VCaP (cell line): ENCODE measurements around the gene IGFL3.
"Not testable (repeated sequence)": the region's sequence is repeated elsewhere in the genome, so short reads cannot be mapped to it uniquely, and the experiment has no call there.

Experiments used
- H3K27ac ChIP-seq: fragments of 450-650 bp; 2 replicates; pipeline ENCODE4 v1.5.1; 2017
- TF ChIP-seq, protein P1 (sequence below): fragments of 450-650 bp; conservative IDR thresholded peaks from 2 replicates; pipeline ENCODE4 v1.5.1; 2017; ENCODE audit warnings: mild to moderate bottlenecking, moderate library complexity

Gene IGFL3

GRCh38 chr19:46124638-46125115, at the start of gene IGFL3:
TSS of gene IGFL3 (minus strand) at chr19:46124688. CDS start at chr19:46124649, 39 bp downstream.
- TF ChIP-seq, protein P1, sequence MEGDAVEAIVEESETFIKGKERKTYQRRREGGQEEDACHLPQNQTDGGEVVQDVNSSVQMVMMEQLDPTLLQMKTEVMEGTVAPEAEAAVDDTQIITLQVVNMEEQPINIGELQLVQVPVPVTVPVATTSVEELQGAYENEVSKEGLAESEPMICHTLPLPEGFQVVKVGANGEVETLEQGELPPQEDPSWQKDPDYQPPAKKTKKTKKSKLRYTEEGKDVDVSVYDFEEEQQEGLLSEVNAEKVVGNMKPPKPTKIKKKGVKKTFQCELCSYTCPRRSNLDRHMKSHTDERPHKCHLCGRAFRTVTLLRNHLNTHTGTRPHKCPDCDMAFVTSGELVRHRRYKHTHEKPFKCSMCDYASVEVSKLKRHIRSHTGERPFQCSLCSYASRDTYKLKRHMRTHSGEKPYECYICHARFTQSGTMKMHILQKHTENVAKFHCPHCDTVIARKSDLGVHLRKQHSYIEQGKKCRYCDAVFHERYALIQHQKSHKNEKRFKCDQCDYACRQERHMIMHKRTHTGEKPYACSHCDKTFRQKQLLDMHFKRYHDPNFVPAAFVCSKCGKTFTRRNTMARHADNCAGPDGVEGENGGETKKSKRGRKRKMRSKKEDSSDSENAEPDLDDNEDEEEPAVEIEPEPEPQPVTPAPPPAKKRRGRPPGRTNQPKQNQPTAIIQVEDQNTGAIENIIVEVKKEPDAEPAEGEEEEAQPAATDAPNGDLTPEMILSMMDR, result no peak

DNA sequence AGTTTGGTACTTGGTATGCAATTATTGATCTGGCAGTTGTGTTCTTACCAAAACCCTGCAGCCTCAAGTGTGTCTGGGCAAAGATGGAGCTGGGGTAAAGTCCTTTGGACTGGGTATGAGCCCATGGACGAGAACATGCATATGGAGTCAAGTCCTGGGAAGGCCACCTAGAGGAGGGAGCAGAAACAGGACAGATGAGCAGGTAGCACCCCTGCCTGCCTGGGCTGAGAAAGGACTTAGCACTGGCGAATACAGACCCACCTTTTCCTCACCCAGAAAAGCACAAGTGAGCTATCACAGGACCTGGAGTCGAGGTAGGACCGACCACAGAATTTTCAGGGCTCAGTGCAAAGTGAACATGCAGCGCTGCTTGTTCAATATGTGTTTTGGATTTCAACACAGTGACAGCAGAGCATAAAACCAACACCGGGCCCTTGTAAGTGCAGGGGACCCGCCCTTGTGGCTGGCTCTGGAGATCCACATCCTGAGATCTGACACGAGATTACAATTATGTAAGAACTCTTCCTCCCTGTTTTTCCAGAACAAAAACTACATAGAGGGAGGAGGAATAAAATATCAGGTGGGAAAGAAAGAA, 49.5 kb upstream of the IGFL3 start:
- TF ChIP-seq, protein P1, result no peak
- no peak overlapping the region for H3K27ac ChIP-seq

More at GRCh38 chr19:46124638-46125115, at the start of gene IGFL3:
- no peak within 1 kb of the TSS for H3K27ac ChIP-seq

GRCh38 chr19:46162731-46163130, 38.2 kb upstream of the IGFL3 start:
- TF ChIP-seq, protein P1, result no peak
- no peak overlapping the region for H3K27ac ChIP-seq

GRCh38 chr19:46161642-46162257, 37.3 kb upstream of the IGFL3 start:
- not testable (repeated sequence) for H3K27ac ChIP-seq

GRCh38 chr19:46160233-46160775, 35.8 kb upstream of the IGFL3 start:
- TF ChIP-seq, protein P1, result no peak
- H3K27ac ChIP-seq, result peak overlapping the region; percentile 29; the same call in 1 of the 2 replicates

DNA sequence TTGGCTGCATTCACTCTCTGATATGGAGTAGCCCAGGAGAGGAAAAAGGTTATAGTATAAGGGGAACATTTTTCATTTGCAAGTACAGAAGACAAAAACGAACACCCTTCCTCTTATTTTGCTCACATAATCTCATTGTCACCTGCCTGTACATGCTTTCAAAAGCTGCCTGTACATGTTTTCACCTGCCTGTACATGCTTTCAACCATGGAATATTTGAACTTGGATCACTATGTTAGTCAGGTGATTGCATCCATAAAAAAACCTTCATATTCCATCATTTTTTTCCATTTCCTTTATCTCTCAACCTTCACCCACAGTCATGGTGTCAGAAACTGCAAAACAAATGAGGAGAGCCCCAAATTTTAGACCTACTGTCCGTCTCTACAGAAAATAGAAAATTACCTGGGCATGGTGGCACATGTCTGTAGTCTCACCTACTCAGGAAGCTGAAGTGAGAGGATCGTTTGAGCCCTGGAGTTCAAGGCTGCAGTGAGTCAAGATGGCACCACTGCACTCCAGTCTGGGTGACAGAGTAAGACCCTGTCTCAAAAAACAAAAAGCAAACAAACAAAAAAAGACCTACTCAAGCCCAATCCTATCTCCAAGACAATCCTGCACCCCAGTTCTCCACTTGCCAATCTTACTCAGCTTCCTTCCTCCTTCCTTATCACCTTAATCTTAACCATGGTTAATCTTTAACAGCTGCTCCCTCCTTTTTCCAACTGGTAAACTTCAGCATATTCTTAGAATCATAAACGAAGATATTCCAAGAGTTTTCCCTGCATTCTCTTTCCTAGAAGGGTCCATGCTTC, 35.1 kb upstream of the IGFL3 start:
- peak overlapping the region; percentile 29; the same call in 1 of the 2 replicates for H3K27ac ChIP-seq
- TF ChIP-seq, protein P1, result no peak

DNA sequence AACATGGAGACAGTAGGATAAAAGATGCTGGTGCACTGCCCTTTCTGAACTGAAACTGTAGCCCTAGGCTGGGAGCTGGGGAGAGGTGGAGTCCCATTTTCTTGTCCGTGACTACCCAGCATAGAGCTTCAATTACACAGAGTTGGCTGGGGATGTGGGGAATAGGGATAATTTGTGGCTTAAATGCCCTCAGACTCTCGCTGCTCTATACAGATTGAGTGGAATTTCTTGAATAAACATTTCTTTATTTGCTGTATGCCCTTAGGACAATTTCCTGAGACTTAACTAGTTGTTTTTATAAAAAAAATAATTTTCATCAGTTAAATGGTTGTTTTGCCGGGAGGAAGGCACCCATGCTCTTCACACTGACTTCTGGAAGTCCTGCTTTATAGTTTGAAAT, 30.7 kb upstream of the IGFL3 start:
- H3K27ac ChIP-seq, result no peak overlapping the region
- TF ChIP-seq, protein P1, result no peak
